ENCODE measurements around the gene ARHGAP24.

Gene ARHGAP24
- total RNA-seq, result 0 to 0.18 (median 0.04) reads per million in 4 experiments

GRCh38 chr4:85474818-85475630 is at the start of gene ARHGAP24:
ARHGAP24 (plus strand) TSS chr4:85475150.
- DNase-seq, result no peak

GRCh38 chr4:85426366-85426765 is 48.6 kb upstream of the ARHGAP24 start:
- no peak for DNase-seq

- DNase-seq, result no peak
Observed at GRCh38 chr4:85427123-85427522, 47.8 kb upstream of the ARHGAP24 start.

GRCh38 chr4:85430226-85430625 is 44.7 kb upstream of the ARHGAP24 start:
- DNase-seq, result no peak

- no peak for DNase-seq
Observed at GRCh38 chr4:85430697-85431096, 44.3 kb upstream of the ARHGAP24 start.

- DNase-seq, result no peak
Observed at GRCh38 chr4:85431156-85431555, 43.8 kb upstream of the ARHGAP24 start.

- no peak for DNase-seq
Observed at GRCh38 chr4:85431881-85432485, 43.0 kb upstream of the ARHGAP24 start.

GRCh38 chr4:85445050-85445639 is 29.8 kb upstream of the ARHGAP24 start:
- no peak for DNase-seq

- no peak for DNase-seq
Observed at GRCh38 chr4:85446141-85446861, 28.6 kb upstream of the ARHGAP24 start.

- DNase-seq, result no peak
Observed at GRCh38 chr4:85448906-85449890, 25.8 kb upstream of the ARHGAP24 start.

- no peak for DNase-seq
Observed at GRCh38 chr4:85452058-85452731, 22.8 kb upstream of the ARHGAP24 start.

GRCh38 chr4:85455942-85456341 is 19.0 kb upstream of the ARHGAP24 start:
- no peak for DNase-seq

- no peak for DNase-seq
Observed at GRCh38 chr4:85457752-85458467, 17.0 kb upstream of the ARHGAP24 start.

- DNase-seq, result no peak
Observed at GRCh38 chr4:85459736-85460135, 15.2 kb upstream of the ARHGAP24 start.

GRCh38 chr4:85474356-85474755 is 594 bp upstream of the ARHGAP24 start:
- DNase-seq, result no peak

- DNase-seq, result no peak
Observed at GRCh38 chr4:85475631-85476233, 782 bp downstream of the ARHGAP24 start.

- no peak for DNase-seq
Observed at GRCh38 chr4:85476381-85476780, 1.4 kb downstream of the ARHGAP24 start.

GRCh38 chr4:85477534-85477933 is 2.6 kb downstream of the ARHGAP24 start:
- DNase-seq, result no peak

- DNase-seq, result no peak
Observed at GRCh38 chr4:85478576-85478975, 3.6 kb downstream of the ARHGAP24 start.

- DNase-seq, result no peak
Observed at GRCh38 chr4:85482010-85482738, 7.2 kb downstream of the ARHGAP24 start.

Measured in effector CD8-positive, alpha-beta T cell (primary cell).